ENCODE measurements around the gene SULT1A2.
"Not testable (repeated sequence)": the region's sequence is repeated elsewhere in the genome, so short reads cannot be mapped to it uniquely, and the experiment has no call there.

The SULT1A2 gene

GRCh38 chr16:28573738-28574718 lies 22.8 kb downstream of the SULT1A2 start:
- no peaks in the 10 kb centered on the region for H3K27me3 ChIP-seq (ENCODE audit: control insufficient read depth, insufficient read depth, low read length, poor library complexity, severe bottlenecking)
- 84 to 88% methylated on average over 17 of the region's 17 CpGs for WGBS, 2 experiments
- H3K4me1 ChIP-seq (ENCODE audit: control insufficient read depth, insufficient read depth, low read length) = peaks cover 16% of the 10 kb centered on the region
- H3K36me3 ChIP-seq (ENCODE audit: control insufficient read depth, insufficient read depth, low read length) = no peaks in the 10 kb centered on the region
- no peak overlapping the region for H3K4me3 ChIP-seq (ENCODE audit: insufficient read depth, low read depth, low read length)
- no peaks in the 10 kb centered on the region for H3K9me3 ChIP-seq (ENCODE audit: control insufficient read depth, low read length)
- H3K27ac ChIP-seq (ENCODE audit: insufficient read depth, low read depth, low read length, poor library complexity, severe bottlenecking) = no peak overlapping the region

- Histone ChIP-seq H3K4me3 (ENCODE audit: insufficient read depth, low read depth, low read length) (no peak overlapping the region), H3K4me1 (ENCODE audit: control insufficient read depth, insufficient read depth, low read length) (peaks cover 16% of the 10 kb centered on the region), H3K27me3 (ENCODE audit: control insufficient read depth, insufficient read depth, low read length, poor library complexity, severe bottlenecking) (no peaks in the 10 kb centered on the region), H3K27ac (ENCODE audit: insufficient read depth, low read depth, low read length, poor library complexity, severe bottlenecking) (no peak overlapping the region), H3K36me3 (ENCODE audit: control insufficient read depth, insufficient read depth, low read length) (no peaks in the 10 kb centered on the region), H3K9me3 (ENCODE audit: control insufficient read depth, low read length) (no peaks in the 10 kb centered on the region)
- WGBS, 2 experiments = 51 to 62% methylated on average over 15 of the region's 15 CpGs
Observed at GRCh38 chr16:28572696-28573510, 23.9 kb downstream of the SULT1A2 start.

GRCh38 chr16:28569968-28570752 lies 26.7 kb downstream of the SULT1A2 start:
- 96 to 98% methylated on average over 4 of the region's 4 CpGs for WGBS, 2 experiments
- Histone ChIP-seq H3K27ac (ENCODE audit: insufficient read depth, low read depth, low read length, poor library complexity, severe bottlenecking) (no peak overlapping the region), H3K9me3 (ENCODE audit: control insufficient read depth, low read length) (no peaks in the 10 kb centered on the region), H3K27me3 (ENCODE audit: control insufficient read depth, insufficient read depth, low read length, poor library complexity, severe bottlenecking) (no peaks in the 10 kb centered on the region), H3K4me3 (ENCODE audit: insufficient read depth, low read depth, low read length) (no peak overlapping the region), H3K36me3 (ENCODE audit: control insufficient read depth, insufficient read depth, low read length) (no peaks in the 10 kb centered on the region), H3K4me1 (ENCODE audit: control insufficient read depth, insufficient read depth, low read length) (peaks cover 16% of the 10 kb centered on the region)

DNA sequence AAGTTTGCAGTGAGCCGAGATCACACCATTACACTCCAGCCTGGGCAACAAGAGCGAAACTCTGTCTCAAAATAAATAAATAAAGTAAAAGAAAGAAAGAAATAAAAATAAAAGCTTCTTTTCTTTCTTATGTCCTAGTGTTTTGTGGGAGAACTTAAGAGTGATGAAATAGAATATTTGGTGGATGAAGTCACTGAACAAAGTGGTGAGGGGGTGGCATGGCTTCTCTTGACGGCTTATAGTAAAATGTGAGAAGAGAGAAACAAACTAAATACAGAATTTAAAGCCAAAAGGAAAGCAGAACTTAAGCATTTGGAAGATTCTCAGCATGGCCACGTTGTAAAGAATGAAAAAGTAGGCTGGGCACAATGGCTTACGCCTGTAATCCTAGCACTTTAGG lies 27.8 kb downstream of the SULT1A2 start:
- 85 to 86% methylated on average over 4 of the region's 5 CpGs for WGBS, 2 experiments
- H3K27me3 ChIP-seq (ENCODE audit: control insufficient read depth, insufficient read depth, low read length, poor library complexity, severe bottlenecking) = no peaks in the 10 kb centered on the region
- H3K4me3 ChIP-seq (ENCODE audit: insufficient read depth, low read depth, low read length) = no peak overlapping the region
- peaks cover 16% of the 10 kb centered on the region for H3K4me1 ChIP-seq (ENCODE audit: control insufficient read depth, insufficient read depth, low read length)
- no peak overlapping the region for H3K27ac ChIP-seq (ENCODE audit: insufficient read depth, low read depth, low read length, poor library complexity, severe bottlenecking)
- no peaks in the 10 kb centered on the region for H3K9me3 ChIP-seq (ENCODE audit: control insufficient read depth, low read length)
- H3K36me3 ChIP-seq (ENCODE audit: control insufficient read depth, insufficient read depth, low read length) = no peaks in the 10 kb centered on the region

DNA sequence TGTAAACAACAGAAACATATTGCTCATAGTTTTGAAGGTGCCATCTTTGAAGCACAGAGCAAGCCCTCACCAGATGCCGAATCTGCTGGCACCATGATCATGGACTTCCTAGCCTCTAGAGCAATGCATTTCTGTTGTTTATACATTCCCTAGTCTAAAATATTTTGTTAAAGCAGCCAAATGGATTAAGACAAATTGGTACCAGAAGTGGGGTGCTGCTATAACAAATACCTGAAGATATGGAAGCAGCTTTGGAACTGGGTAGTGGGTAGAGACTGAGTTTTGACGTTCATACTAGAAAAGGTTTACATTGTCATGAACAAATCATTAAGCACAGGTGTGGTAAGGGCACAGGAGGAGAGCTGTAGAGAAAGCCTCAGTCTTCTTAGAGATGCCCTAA lies 29.6 kb downstream of the SULT1A2 start:
- Histone ChIP-seq H3K36me3 (ENCODE audit: control insufficient read depth, insufficient read depth, low read length) (no peaks in the 10 kb centered on the region), H3K27me3 (ENCODE audit: control insufficient read depth, insufficient read depth, low read length, poor library complexity, severe bottlenecking) (no peaks in the 10 kb centered on the region), H3K4me3 (ENCODE audit: insufficient read depth, low read depth, low read length) (no peak overlapping the region), H3K4me1 (ENCODE audit: control insufficient read depth, insufficient read depth, low read length) (peaks cover 1% of the 10 kb centered on the region), H3K9me3 (ENCODE audit: control insufficient read depth, low read length) (no peaks in the 10 kb centered on the region), H3K27ac (ENCODE audit: insufficient read depth, low read depth, low read length, poor library complexity, severe bottlenecking) (no peak overlapping the region)
- WGBS, 2 experiments = 91 to 92% methylated on average over 2 of the region's 2 CpGs

DNA sequence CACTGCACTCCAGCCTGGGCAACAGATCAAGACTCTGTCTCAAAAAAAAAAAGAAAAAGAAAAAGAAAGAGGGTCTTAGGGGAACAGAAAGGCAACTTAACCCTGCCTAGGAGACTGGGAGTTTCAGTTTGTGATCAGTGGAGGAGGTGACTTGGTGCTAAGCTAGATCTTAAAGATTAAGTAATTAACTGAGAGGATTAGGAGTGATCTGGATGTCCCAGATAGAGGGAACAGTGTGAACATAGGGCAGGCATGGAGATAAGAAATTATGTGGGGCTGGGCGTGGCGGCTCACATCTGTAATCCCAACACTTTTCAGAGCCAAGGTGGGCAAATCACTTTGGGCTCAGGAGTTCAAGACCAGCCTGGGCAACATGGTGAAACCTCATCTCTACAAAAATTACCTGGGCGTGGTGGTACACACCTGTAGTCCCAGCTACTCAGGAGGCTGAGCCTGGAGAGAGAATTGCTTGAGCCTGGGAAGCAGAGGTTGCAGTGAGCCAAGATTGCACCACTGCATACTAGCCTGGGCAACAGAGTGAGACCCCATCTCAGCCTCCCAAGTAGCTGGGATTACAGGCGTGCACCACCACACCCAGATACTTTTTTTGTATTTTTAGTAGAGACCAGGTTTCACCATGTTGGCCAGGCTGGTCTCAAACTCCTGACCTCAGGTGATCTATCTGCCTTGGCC lies 30.5 kb downstream of the SULT1A2 start:
- WGBS, 2 experiments = 94 to 96% methylated on average over 4 of the region's 4 CpGs
- H3K9me3 ChIP-seq (ENCODE audit: control insufficient read depth, low read length) = not testable (repeated sequence)

GRCh38 chr16:28563218-28563617 lies 33.6 kb downstream of the SULT1A2 start:
- H3K4me3 ChIP-seq (ENCODE audit: insufficient read depth, low read depth, low read length) = no peak overlapping the region
- no peak overlapping the region for H3K27ac ChIP-seq (ENCODE audit: insufficient read depth, low read depth, low read length, poor library complexity, severe bottlenecking)
- H3K27me3 ChIP-seq (ENCODE audit: control insufficient read depth, insufficient read depth, low read length, poor library complexity, severe bottlenecking) = no peaks in the 10 kb centered on the region
- H3K36me3 ChIP-seq (ENCODE audit: control insufficient read depth, insufficient read depth, low read length) = peaks cover 4% of the 10 kb centered on the region
- 83 to 88% methylated on average over 5 to 6 of the region's 6 CpGs for WGBS, 2 experiments
- H3K9me3 ChIP-seq (ENCODE audit: control insufficient read depth, low read length) = no peaks in the 10 kb centered on the region
- H3K4me1 ChIP-seq (ENCODE audit: control insufficient read depth, insufficient read depth, low read length) = no peaks in the 10 kb centered on the region

More for the DNA sequence above, 30.5 kb downstream of the SULT1A2 start:
- not testable (repeated sequence) for H3K27ac ChIP-seq (ENCODE audit: insufficient read depth, low read depth, low read length, poor library complexity, severe bottlenecking); H3K36me3 ChIP-seq (ENCODE audit: control insufficient read depth, insufficient read depth, low read length); H3K4me1 ChIP-seq (ENCODE audit: control insufficient read depth, insufficient read depth, low read length); H3K4me3 ChIP-seq (ENCODE audit: insufficient read depth, low read depth, low read length); H3K27me3 ChIP-seq (ENCODE audit: control insufficient read depth, insufficient read depth, low read length, poor library complexity, severe bottlenecking)

DNA sequence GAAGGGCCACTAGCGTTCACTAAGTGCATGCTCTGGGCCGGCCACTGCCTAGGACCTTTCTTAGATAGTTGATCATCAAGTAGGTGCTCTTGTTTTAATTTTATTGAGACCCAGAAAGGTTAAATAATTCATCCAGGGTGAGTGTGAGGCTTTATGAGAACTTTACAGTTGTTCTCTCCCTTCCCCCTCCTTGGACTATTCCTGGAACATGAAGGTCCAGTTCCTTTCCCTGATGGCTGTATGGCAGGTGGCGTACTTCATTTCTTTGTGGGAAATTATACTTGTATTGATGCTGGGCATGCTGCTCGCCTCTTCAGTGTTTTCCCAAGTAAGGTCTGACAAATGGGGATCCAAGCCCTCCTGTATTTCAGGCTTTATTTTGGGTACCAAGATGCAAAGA lies 34.7 kb downstream of the SULT1A2 start:
- Histone ChIP-seq H3K27me3 (ENCODE audit: control insufficient read depth, insufficient read depth, low read length, poor library complexity, severe bottlenecking) (no peaks in the 10 kb centered on the region), H3K27ac (ENCODE audit: insufficient read depth, low read depth, low read length, poor library complexity, severe bottlenecking) (no peak overlapping the region), H3K4me1 (ENCODE audit: control insufficient read depth, insufficient read depth, low read length) (no peaks in the 10 kb centered on the region), H3K9me3 (ENCODE audit: control insufficient read depth, low read length) (no peaks in the 10 kb centered on the region), H3K36me3 (ENCODE audit: control insufficient read depth, insufficient read depth, low read length) (peaks cover 4% of the 10 kb centered on the region), H3K4me3 (ENCODE audit: insufficient read depth, low read depth, low read length) (no peak overlapping the region)
- WGBS, 2 experiments = 95% methylated on average over 4 of the region's 4 CpGs

GRCh38 chr16:28561557-28562187 lies 35.2 kb downstream of the SULT1A2 start:
- H3K27ac ChIP-seq (ENCODE audit: insufficient read depth, low read depth, low read length, poor library complexity, severe bottlenecking) = no peak overlapping the region
- H3K4me1 ChIP-seq (ENCODE audit: control insufficient read depth, insufficient read depth, low read length) = no peaks in the 10 kb centered on the region
- H3K36me3 ChIP-seq (ENCODE audit: control insufficient read depth, insufficient read depth, low read length) = peaks cover 4% of the 10 kb centered on the region
- no peaks in the 10 kb centered on the region for H3K27me3 ChIP-seq (ENCODE audit: control insufficient read depth, insufficient read depth, low read length, poor library complexity, severe bottlenecking)
- H3K4me3 ChIP-seq (ENCODE audit: insufficient read depth, low read depth, low read length) = no peak overlapping the region
- H3K9me3 ChIP-seq (ENCODE audit: control insufficient read depth, low read length) = no peaks in the 10 kb centered on the region
- 91 to 93% methylated on average over 7 of the region's 7 CpGs for WGBS, 2 experiments
